Measurements from ENCODE around the gene ACSM3. TPM values are rescaled to one million over a fixed set of nuclear protein-coding genes. Genes with fewer than 3 reads are reported as not detected.

ACSM3 gene
- total RNA-seq, 2 experiments from 2014 or later: 4.6 to 6.2 TPM

DNA sequence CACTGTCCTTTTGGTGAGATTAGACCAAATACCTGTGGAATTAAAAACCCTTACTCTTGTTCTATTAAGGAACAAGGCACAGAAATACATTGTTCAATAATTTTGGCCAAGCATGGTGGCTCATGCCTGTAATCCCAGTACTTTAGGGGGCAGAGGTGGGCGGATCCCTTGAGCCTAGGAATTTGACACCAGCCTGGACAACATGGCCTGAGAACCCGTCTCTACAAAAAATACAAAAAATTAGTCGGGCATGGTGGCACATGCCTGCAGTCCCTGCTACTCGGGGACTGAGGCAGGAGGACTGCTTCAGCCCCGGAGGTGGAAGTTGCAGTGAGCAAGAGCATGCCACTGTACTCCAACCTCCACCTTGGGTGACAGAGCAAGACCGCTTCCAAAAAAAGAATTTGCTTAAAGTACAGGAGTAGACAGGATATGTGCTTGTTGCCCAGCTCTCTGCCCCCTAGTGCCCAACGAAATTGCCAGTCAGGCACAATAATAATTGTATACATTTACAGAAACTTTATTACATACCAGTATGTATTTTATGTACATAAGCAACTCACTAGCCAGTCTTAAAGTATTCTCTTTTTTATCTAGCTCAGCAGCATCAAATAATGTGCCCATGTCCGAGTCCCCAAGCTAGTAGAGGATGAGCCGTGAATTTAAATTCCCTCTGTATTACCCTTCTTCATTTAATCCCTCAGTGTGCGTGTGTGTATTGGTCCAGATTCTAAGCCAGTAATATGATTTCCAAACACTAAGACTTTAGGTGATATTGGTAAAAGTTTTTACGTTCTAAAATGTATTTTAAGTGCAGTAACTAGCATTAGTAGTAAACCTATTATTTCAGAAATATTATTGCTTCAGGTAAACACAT lies 23.6 kb upstream of the ACSM3 start:
- ChIA-PET CTCF (interaction anchor here (2.4 kb wide), 1 partner anchor 24 kb away, joined by 10 read pairs; the partner anchor contains the start of gene ACSM3), POLR2A (interaction anchor here (1.0 to 2.6 kb wide), 5 partner anchors 9 to 104 kb away, joined by 3 to 30 read pairs (median 4); partner anchors contain the start of genes ACSM3, ERI2 and REXO5)
- H3K27ac Mint-ChIP-seq: peak overlapping the region; percentile 99
- H3K27me3 Mint-ChIP-seq: no peaks in the 10 kb centered on the region
- Histone ChIP-seq H3K27ac (ENCODE audit: low read depth in 1 of 2, low read length in 2 of 2) (peak overlapping the region; percentile 60 to 100), H3K27me3 (ENCODE audit: control insufficient read depth in 1 of 2, insufficient read depth in 2 of 2, low read length in 2 of 2) (no peaks in the 10 kb centered on the region), H3K4me3 (ENCODE audit: low read length) (peak overlapping the region; percentile 100), H3K9me3 (ENCODE audit: control insufficient read depth in 1 of 2, insufficient read depth in 1 of 2, low read length in 2 of 2) (no peaks in the 10 kb centered on the region), H3K36me3 (ENCODE audit: insufficient read depth, low read length) (peaks cover 39% of the 10 kb centered on the region), H3K4me1 (ENCODE audit: insufficient read depth, low read length) (peaks cover 35% of the 10 kb centered on the region)
- peak overlapping the region; percentile 97 for H3K4me3 Mint-ChIP-seq
- no peak for ATAC-seq (ENCODE audit: poor library complexity)
- peaks cover 34% of the 10 kb centered on the region for H3K4me1 Mint-ChIP-seq (ENCODE audit: low read depth)
- intact Hi-C loops (cut with DNase I, micrococcal nuclease): loop anchor here (2.0 to 10.0 kb wide), 5 partner anchors 67 to 1555 kb away; partner anchors contain the start of genes ERI2 (in 2 of the 2), REXO5 (in 2 of the 2), DCUN1D3 (in 1 of the 2) and LYRM1 (in 1 of the 2)
- TF ChIP-seq, protein P1, sequence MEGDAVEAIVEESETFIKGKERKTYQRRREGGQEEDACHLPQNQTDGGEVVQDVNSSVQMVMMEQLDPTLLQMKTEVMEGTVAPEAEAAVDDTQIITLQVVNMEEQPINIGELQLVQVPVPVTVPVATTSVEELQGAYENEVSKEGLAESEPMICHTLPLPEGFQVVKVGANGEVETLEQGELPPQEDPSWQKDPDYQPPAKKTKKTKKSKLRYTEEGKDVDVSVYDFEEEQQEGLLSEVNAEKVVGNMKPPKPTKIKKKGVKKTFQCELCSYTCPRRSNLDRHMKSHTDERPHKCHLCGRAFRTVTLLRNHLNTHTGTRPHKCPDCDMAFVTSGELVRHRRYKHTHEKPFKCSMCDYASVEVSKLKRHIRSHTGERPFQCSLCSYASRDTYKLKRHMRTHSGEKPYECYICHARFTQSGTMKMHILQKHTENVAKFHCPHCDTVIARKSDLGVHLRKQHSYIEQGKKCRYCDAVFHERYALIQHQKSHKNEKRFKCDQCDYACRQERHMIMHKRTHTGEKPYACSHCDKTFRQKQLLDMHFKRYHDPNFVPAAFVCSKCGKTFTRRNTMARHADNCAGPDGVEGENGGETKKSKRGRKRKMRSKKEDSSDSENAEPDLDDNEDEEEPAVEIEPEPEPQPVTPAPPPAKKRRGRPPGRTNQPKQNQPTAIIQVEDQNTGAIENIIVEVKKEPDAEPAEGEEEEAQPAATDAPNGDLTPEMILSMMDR (IDR thresholded peaks at IDR 0.05): peak; percentile 35
- H3K36me3 Mint-ChIP-seq (ENCODE audit: low read depth): peaks cover 54% of the 10 kb centered on the region
- no peaks in the 10 kb centered on the region for H3K9me3 Mint-ChIP-seq
- peak in 6 of 14 experiments; percentile 4 to 50 (median 37) for DNase-seq

DNA sequence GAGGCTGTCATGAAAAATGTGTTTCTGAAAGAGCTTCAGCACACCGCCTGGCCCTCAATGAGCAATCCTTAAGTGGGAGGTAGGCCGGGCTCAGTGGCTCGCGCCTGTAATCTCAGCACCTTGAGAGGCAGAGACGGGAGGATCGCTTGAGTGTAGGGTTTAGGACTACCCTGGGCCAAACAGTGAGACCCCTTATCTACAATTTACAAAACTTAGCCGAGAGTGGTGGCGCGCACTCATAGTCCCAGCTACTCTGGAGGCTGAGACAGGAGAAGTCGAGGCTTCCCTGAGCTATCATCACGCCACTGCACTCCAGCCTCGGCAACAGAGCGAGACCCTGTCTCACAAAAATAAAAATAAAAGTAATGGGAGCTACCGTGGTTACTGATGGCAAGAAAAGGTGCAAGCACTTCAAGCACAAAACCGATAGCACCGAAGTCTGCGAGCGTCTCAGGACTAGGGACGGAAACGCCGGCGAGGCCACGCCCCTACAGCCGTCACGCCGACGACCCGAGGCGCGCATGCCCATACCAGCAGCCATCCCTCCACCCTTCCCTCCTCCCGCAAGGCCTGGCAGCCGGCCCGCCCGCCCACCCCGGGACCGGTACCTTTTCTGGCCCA lies 22.8 kb upstream of the ACSM3 start:
- intact Hi-C loops (cut with DNase I, micrococcal nuclease): loop anchor here (1.0 to 10.0 kb wide), 6 partner anchors 22 to 1554 kb away; partner anchors contain the start of genes ERI2 (in 2 of the 2), REXO5 (in 2 of the 2), DCUN1D3 (in 1 of the 2) and LYRM1 (in 1 of the 2)
- no peaks in the 10 kb centered on the region for H3K27me3 ChIP-seq (ENCODE audit: control insufficient read depth in 1 of 2, insufficient read depth in 2 of 2, low read length in 2 of 2)
- Mint-ChIP-seq H3K36me3 (ENCODE audit: low read depth) (peaks cover 46% of the 10 kb centered on the region), H3K27me3 (no peaks in the 10 kb centered on the region), H3K27ac (peak overlapping the region; percentile 99), H3K4me1 (ENCODE audit: low read depth) (peaks cover 34% of the 10 kb centered on the region), H3K4me3 (peak overlapping the region; percentile 97), H3K9me3 (no peaks in the 10 kb centered on the region)
- DNase-seq: peak; percentile 82 to 96 (median 90)
- TF ChIP-seq, protein P1 (IDR thresholded peaks at IDR 0.05): no peak
- peaks cover 35% of the 10 kb centered on the region for H3K4me1 ChIP-seq (ENCODE audit: insufficient read depth, low read length)
- no peaks in the 10 kb centered on the region for H3K9me3 ChIP-seq (ENCODE audit: control insufficient read depth in 1 of 2, insufficient read depth in 1 of 2, low read length in 2 of 2)
- POLR2A ChIA-PET: interaction anchor here (1.0 to 2.6 kb wide), 6 partner anchors 10 to 103 kb away, joined by 3 to 30 read pairs (median 4); partner anchors contain the start of genes ACSM3, ERI2 and REXO5
- H3K27ac ChIP-seq (ENCODE audit: low read depth in 1 of 2, low read length in 2 of 2): peak overlapping the region; percentile 99 to 100
- CTCF ChIA-PET: interaction anchor here (2.4 kb wide), 1 partner anchor 23 kb away, joined by 10 read pairs; the partner anchor contains the start of gene ACSM3
- H3K36me3 ChIP-seq (ENCODE audit: insufficient read depth, low read length): peaks cover 31% of the 10 kb centered on the region
- peak; percentile 80 for ATAC-seq (ENCODE audit: poor library complexity)
- H3K4me3 ChIP-seq (ENCODE audit: low read length): peak overlapping the region; percentile 100

Measured in CD4-positive, alpha-beta T cell (primary cell).